ENCODE data around the gene BLMH. TPM values are rescaled to one million over a fixed set of nuclear protein-coding genes. Genes with fewer than 3 reads are reported as not detected.

Gene BLMH
- total RNA-seq = 26.0 TPM
- long read RNA-seq, transcript BLMH-201 (12 exons, 2,365 nt) = major isoform, 31 of 36 reads
- long read RNA-seq, partial matches to known transcripts = 2 of 36 reads
- long read RNA-seq, other reads (novel, unspliced or antisense) = 3 of 36 reads

- H3K9me3 ChIP-seq = no peaks in the 10 kb centered on the region
- TF ChIP-seq, protein P1, sequence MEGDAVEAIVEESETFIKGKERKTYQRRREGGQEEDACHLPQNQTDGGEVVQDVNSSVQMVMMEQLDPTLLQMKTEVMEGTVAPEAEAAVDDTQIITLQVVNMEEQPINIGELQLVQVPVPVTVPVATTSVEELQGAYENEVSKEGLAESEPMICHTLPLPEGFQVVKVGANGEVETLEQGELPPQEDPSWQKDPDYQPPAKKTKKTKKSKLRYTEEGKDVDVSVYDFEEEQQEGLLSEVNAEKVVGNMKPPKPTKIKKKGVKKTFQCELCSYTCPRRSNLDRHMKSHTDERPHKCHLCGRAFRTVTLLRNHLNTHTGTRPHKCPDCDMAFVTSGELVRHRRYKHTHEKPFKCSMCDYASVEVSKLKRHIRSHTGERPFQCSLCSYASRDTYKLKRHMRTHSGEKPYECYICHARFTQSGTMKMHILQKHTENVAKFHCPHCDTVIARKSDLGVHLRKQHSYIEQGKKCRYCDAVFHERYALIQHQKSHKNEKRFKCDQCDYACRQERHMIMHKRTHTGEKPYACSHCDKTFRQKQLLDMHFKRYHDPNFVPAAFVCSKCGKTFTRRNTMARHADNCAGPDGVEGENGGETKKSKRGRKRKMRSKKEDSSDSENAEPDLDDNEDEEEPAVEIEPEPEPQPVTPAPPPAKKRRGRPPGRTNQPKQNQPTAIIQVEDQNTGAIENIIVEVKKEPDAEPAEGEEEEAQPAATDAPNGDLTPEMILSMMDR (IDR thresholded peaks at IDR 0.05) = no peak
- intact Hi-C loops (cut with DNase I) = no loop called here
These were observed at the start of gene BLMH for GRCh38 chr17:30291543-30292285. Gene BLMH, minus strand, starts transcription at chr17:30291944. Its CDS starts 125 bp downstream, at chr17:30291819.

GRCh38 chr17:30340801-30341356, 49.1 kb upstream of the BLMH start:
- intact Hi-C loops (cut with DNase I) = no loop called here
- TF ChIP-seq, protein P1 (IDR thresholded peaks at IDR 0.05) = no peak
- no peak for DNase-seq
- no peak overlapping the region for H3K4me3 ChIP-seq
- ATAC-seq = no peak
- no peaks in the 10 kb centered on the region for H3K36me3 ChIP-seq
- H3K27ac ChIP-seq = peak overlapping the region; percentile 76
- H3K4me1 ChIP-seq = peaks cover 40% of the 10 kb centered on the region
- no peaks in the 10 kb centered on the region for H3K27me3 ChIP-seq
- no peaks in the 10 kb centered on the region for H3K9me3 ChIP-seq

More at GRCh38 chr17:30291543-30292285, at the start of gene BLMH:
- Histone ChIP-seq H3K4me3 (peak within 1 kb of the TSS; percentile 93), H3K4me1 (peaks cover 14% of the 10 kb centered on the region), H3K27me3 (no peaks in the 10 kb centered on the region), H3K27ac (peak within 1 kb of the TSS; percentile 67), H3K36me3 (peaks cover 25% of the 10 kb centered on the region)
- DNase-seq (peak; percentile 91), ATAC-seq (peak; percentile 97)

GRCh38 chr17:30339086-30339485, 47.3 kb upstream of the BLMH start:
- intact Hi-C loops (cut with DNase I) = no loop called here
- DNase-seq (no peak), ATAC-seq (no peak)
- Histone ChIP-seq H3K27me3 (no peaks in the 10 kb centered on the region), H3K27ac (no peak overlapping the region), H3K36me3 (no peaks in the 10 kb centered on the region), H3K4me3 (no peak overlapping the region), H3K9me3 (no peaks in the 10 kb centered on the region), H3K4me1 (peaks cover 22% of the 10 kb centered on the region)
- TF ChIP-seq, protein P1 (IDR thresholded peaks at IDR 0.05) = no peak

DNA sequence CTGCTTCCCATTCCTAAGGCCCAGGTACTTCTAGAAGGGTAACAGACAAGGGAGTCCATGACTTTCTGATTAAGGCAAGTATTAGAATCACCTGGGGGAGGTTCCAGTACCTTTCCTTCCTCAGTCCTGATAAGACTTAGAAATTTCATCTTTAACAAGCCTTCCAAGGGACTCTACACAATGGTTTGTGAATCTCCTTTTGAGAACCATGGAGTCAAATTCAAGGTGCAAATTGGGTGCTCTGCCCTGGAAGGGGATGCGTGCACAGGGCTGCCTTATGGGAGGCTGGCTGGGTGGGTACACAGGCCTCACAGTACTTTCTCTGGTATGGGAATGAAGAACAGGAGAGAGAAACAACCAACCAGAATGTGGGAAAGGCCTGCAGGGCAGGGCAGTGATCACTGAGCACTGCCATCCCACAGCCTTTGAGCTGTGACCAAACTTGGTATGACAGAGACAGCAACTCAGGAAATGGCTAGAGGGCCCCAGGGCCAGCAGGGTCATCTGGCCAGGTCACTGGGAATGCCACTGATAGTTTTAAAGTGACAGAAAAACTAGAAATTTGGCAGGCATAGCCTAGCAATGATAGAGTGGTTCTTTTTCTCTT, 45.8 kb upstream of the BLMH start:
- H3K4me1 ChIP-seq = peaks cover 18% of the 10 kb centered on the region
- ATAC-seq (no peak), DNase-seq (no peak)
- TF ChIP-seq, protein P1 (IDR thresholded peaks at IDR 0.05) = no peak
- no peak overlapping the region for H3K27ac ChIP-seq
- intact Hi-C loops (cut with DNase I) = no loop called here
- no peak overlapping the region for H3K4me3 ChIP-seq
- no peaks in the 10 kb centered on the region for H3K9me3 ChIP-seq
- H3K36me3 ChIP-seq = no peaks in the 10 kb centered on the region
- H3K27me3 ChIP-seq = no peaks in the 10 kb centered on the region

- Histone ChIP-seq H3K36me3 (no peaks in the 10 kb centered on the region), H3K4me1 (peaks cover 18% of the 10 kb centered on the region), H3K4me3 (no peak overlapping the region), H3K27me3 (no peaks in the 10 kb centered on the region), H3K9me3 (no peaks in the 10 kb centered on the region), H3K27ac (no peak overlapping the region)
- DNase-seq (no peak), ATAC-seq (peak; percentile 82)
- TF ChIP-seq, protein P1 (IDR thresholded peaks at IDR 0.05) = peak; percentile 70
- intact Hi-C loops (cut with DNase I) = no loop called here
These were observed 44.8 kb upstream of the BLMH start for GRCh38 chr17:30336369-30337171.
